ENCODE results near the gene SMTNL2. TPM values are rescaled to one million over a fixed set of nuclear protein-coding genes. Genes with fewer than 3 reads are reported as not detected.
"Not testable (repeated sequence)": the region's sequence is repeated elsewhere in the genome, so short reads cannot be mapped to it uniquely, and the experiment has no call there.

The SMTNL2 gene
- total RNA-seq, 1 donor, result not detected

DNA sequence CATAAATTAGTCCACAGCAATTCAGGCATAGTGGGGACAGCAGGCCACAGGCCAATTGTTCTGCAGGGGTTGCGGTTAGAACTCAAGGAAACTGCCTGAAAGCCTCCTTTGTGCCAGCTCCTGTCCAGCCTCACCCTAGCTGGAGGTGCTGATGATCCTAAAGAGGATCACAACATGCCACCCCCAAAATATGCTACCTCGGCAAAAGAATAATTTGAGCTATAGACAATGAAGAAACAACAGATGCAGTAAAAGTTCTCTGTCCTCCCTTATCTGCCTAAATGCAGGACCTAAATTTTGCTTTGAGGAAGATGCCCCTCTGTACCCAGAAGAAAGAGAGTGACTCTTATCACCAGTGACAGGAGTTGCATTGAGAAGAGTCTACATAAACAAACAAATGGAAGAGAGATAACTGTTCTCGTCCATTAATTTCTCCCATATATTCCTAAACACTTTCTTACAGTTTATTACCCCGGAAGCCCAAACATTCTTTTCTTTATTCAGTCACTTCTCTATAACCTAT lies 42.5 kb downstream of the SMTNL2 start:
- DNase-seq (ENCODE audit: low read depth in 2 of 3, low spot score in 2 of 3), result no peak

DNA sequence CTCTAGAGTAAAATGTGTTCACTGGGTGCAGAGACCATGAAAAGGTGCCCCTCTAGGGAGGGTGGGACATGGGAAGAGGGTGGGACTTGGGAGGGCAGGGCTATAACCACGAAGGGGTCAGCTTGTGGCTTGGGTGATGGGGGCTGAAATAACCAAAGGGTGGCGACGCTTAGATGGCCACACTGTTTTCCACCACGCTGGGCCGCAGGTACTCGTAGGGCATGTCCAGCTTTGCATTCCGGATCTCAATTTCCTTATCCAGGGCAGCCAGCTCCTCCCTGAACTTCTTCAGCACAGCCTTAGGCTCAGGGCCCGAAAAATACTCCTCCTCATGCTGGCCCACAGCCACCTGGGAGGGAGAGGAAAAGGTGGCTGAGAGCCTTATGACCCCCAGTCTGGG lies 47.1 kb downstream of the SMTNL2 start:
- DNase-seq (ENCODE audit: low read depth in 2 of 3, low spot score in 2 of 3), result no peak

GRCh38 chr17:4631836-4632580 lies 47.7 kb downstream of the SMTNL2 start:
- no peak for DNase-seq (ENCODE audit: low read depth in 2 of 3, low spot score in 2 of 3)

DNA sequence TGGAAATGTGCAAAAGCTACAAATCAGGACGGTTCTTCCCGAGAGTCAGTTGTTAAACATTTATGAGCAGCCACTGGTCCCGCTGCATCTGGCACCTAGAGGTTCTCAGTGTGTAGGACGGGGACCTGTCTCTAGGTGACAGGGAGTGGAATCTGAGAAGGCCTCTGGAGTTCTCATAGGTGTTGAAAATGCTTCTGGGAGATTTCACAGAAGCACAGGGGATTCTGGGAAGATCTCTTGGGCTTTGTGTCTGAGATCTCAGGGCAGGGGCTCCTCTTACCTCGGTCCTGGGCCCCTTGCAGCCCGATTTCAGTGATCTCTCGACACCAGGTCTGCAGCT lies 48.2 kb downstream of the SMTNL2 start:
- no peak for DNase-seq (ENCODE audit: low read depth in 2 of 3, low spot score in 2 of 3)

GRCh38 chr17:4633643-4634042 lies 49.3 kb downstream of the SMTNL2 start:
- DNase-seq (ENCODE audit: low read depth in 2 of 3, low spot score in 2 of 3), result no peak

DNA sequence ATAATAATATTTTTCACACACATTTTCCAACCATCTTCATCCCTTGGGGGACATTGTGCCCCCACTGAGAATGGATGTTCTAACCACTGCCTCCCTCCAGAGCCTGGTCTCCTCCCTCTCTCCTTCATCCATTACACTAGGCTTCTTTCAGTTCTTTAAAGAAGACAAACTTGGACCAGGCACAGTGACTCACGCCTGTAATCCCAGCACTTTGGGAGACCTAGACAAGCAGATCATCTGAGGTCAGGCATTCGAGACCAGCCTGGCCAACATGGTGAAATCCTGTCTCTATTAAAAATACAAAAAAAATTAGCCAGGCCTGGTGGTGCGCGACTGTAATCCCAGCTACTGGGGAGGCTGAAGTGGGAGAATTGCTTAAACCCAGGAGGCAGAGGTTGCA lies 50.6 kb downstream of the SMTNL2 start:
- no peak for DNase-seq (ENCODE audit: low read depth in 2 of 3, low spot score in 2 of 3)

DNA sequence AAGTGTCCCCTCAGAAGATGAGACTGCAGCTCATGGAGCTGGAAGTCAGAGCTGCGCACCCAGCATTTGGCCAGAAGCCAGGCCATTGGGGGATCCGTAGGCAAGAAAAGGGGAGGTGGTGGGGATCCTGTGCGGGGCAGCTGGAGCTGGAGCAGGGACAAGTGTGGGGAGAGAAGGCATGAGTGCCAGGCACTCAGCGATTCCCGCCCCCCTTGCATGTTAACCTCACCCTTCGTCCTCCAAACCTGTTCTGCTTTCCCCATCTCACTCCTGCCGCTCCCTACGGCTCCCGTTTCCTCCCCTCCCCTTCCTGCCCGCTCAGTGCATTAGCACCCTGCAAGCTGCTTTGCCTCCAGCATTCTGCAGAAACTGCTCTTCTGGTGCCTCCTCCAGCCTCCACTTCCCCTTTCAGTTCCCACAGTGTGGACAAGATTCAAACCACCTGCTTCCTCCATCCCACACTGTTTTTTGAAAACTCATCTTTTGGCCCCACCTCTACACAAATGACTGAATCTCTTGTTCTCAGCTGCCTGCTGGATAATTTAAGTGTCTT lies 51.6 kb downstream of the SMTNL2 start:
- DNase-seq (ENCODE audit: low read depth in 2 of 3, low spot score in 2 of 3), result peak in 2 of 3 donors; percentile 43 to 72

DNA sequence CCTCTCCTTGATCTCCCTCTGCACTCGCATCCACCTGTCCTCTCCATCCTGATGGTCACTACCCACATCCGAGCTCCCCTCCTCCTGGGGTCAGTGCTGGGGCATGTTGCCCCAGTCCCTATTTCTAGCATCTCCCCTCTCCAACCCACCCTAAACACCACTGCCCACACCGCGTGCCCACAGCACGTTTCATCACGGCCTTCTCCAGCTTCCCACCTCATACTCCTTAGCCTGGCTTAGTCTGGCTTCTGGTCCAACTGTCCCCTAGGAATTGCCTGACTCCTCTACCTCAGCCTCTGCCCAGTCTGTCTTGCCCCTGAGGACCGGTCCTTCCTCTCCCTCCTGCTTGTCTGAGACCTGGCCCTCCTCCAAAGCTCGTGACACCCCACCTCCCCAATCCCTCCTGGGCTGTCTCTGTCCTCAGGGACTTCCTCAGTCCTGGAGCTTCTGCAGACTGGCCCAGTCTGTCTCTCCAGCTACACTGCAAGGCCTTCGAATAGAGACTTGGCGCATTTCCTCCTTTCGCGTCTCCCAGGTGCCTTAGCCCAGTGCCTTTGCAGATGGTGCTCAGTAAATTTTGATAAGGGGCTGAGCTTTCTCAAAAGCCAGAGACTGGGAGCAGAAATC lies 52.3 kb downstream of the SMTNL2 start:
- no peak for DNase-seq (ENCODE audit: low read depth in 2 of 3, low spot score in 2 of 3)

GRCh38 chr17:4638766-4639165 lies 54.4 kb downstream of the SMTNL2 start:
- DNase-seq (ENCODE audit: low read depth in 2 of 3, low spot score in 2 of 3), result not testable (repeated sequence)

DNA sequence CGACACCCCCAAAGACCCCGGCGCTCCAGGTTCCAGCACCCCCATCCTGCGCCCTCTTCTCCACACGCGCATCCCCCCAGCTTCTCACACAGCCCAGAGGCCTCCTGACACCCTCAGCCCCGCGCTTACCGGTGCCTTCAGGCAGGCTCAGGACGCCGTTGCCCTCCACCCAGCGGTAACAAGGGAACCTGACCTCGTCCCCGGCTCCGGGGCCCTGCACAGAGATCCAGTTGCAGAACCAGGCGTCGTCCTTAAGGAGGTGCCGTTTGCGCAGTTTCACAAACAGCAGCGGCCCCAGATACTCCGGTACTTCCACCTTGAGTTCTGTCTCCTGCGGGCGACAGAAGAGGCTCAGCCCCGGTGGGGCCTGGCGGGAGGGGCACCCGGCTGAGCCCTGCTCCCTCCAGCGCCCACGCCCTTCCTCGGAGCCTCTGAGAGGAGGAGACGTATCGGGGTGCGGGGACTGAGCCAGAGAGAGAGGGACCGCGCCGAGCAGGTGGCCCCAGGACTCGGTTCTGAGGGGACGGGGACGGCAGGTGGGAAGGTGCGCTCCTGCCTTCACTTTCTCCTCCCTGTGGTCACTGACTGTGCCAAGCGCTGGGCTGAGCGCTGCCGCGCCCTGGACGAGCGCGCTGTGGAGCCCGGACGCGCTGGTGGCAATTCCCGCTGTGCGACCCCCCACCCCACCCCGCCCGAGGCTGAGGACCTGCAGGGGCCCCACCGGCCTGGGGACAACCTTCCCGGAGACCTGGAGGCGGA lies 55.2 kb downstream of the SMTNL2 start:
- peak in 2 of 3 donors; percentile 64 to 70 for DNase-seq (ENCODE audit: low read depth in 2 of 3, low spot score in 2 of 3)

- DNase-seq (ENCODE audit: low read depth in 2 of 3, low spot score in 2 of 3), result not testable (repeated sequence)
Observed at GRCh38 chr17:4640569-4641188, 56.4 kb downstream of the SMTNL2 start.

DNA sequence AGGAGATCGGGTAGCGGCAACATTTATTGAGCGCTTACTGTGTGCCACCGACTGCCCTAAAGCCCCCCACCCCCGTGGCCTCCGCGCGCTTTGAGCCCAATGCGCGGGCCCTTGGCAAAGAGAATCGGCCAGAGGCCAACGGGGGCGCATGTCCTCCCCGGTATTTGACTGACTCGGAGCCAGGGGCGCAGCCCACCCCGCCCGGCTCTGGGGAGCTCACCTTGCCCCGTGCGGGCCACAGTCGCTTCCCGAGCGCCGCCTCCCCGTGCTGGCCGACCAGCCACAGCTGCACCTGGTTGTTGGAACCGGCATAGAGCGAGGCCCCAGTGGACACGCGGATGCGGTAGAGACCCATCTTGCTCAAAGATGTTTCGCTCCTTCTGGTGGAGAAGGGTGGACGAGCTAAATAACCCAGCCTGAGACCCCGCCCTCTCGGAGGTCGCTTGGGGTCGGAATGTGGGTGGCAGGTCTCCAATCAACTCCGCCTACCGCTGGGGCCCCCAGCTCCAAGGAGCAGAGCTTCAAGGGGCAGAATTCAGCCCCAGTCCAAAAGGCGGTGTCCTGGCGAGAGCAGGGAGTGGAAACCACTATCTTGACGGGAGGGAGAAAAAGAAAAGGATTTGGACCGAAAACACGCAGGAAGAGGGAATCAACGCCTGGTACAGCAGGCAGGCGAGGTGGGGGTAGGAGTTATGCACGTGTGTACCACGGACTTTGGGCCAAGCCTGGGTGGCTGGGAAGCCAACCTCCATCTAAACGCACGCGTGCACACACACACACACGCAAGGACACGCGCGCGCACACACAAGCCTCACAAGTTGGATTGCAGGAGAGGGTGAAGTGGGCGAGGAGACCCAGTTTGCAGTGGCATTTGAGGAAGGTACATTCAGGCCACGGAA lies 57.2 kb downstream of the SMTNL2 start, which contains the start of gene ALOX15:
ALOX15 (minus strand) TSS at position 382 of the 899 bp plus-strand sequence; CDS start at position 355, 27 bp downstream.
- DNase-seq (ENCODE audit: low read depth in 2 of 3, low spot score in 2 of 3), result no peak

DNA sequence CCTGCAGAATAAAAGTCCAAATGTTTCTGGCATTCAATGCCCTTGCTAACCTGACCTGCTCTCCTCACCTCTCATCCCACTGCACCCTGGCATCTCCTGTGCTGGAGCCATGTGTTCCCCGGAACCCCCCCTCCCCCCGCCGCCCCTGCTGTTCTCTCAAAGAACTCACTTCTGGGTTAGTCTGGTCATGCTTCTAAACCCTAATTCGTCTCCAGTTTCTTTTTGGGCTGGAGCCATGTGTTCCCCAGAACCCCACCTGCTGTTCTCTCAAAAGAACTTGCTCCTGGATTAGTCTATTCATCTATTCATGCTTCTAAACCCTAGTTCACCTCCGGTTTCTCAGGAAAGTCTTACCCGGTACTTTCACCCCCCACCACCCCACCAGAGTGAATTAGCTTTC lies 58.0 kb downstream of the SMTNL2 start:
- DNase-seq (ENCODE audit: low read depth in 2 of 3, low spot score in 2 of 3), result no peak

DNA sequence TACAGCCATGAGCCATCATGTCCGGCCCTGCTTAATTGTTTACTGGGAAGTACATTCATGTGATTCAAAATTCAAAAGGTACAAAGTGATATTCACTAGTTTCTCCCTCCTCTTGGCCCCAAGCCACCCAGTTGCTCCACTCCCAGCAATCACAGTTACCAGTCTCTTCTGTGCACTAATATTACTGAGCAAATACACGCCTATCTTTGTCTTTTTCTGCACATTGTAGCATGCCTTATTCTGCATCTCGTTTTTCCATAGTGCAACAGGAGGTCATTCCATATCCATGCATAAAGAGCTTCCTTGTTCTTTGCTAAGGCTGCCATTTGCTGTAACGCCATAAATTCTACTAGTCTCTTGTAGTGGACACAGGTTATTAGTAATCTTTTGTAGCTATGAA lies 59.3 kb downstream of the SMTNL2 start:
- no peak for DNase-seq (ENCODE audit: low read depth in 2 of 3, low spot score in 2 of 3)

DNA sequence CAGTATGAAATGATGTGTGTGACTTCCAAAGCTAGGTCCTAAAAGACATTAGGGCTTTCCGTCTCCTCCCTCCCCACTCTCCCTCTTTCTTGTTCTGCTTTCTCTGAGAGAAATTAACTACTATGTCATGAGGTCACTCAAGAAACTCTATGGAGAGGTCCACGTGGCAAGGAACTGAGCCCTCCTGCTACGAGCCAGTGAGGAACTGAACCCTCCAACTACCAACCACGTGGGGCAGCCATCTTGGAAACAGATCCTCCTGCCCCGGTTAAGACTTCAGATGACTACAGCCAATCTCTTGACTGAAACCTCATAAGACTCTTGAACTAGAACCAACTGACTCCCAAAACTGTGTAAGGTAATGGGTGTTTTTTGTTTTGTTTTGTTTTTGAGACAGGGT lies 61.3 kb downstream of the SMTNL2 start:
- DNase-seq (ENCODE audit: low read depth in 2 of 3, low spot score in 2 of 3), result no peak

DNA sequence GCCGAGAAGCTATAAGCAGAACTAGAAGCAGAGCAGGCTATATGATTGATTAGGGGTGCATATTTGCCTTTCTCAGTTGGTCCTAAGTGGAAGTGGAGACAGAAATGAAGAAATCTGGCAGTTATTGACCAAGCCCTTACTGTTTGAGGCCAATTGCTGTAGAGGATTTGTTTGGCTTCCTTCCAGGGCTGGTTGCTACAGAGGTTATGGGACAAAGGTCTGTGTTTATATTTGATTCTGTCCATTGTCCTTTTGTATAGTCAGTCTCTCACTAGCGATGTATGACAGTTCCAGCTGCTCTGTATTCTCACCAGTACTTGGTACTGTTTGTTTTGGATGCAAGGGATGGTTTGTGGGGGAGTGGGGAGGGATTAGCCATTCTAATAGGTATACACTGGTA lies 64.4 kb downstream of the SMTNL2 start:
- DNase-seq (ENCODE audit: low read depth in 2 of 3, low spot score in 2 of 3), result no peak

DNA sequence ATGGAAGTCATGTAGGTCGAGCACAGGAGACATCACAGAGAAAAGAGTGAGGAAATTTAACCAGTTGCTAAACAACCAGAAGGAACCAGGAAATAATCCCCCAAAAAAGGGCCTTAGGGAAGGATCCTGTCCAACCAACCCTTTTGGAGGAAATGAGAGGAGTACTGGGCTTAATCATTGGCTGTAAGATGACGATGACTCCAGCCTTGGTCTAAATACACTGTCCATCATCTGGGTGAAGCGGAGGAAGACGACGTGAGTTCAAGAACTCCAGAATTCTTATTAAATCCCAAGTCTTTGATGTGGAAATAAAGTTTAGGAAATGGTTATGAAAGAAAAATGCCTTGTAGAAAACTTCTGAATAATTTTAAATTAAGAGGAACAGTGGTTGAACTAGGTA lies 68.7 kb downstream of the SMTNL2 start:
- DNase-seq (ENCODE audit: low read depth in 2 of 3, low spot score in 2 of 3), result no peak

DNA sequence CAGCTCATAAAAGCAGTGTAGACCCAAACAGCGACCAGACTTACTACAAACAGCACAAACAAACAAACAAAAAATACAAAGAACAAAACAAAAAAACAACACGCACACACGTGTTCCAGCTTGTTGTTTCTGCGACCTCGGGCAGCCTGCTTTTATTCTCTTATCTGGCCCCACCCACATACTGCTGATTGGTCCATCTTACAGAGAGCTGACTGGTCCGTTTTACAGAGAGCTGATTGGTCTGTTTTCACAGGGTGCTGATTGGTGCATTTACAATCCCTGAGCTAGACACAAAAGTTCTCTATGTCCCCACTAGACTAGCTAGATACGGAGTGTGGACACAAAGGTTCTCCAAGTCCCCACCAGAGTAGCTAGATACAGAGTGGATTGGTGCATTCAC lies 71.6 kb downstream of the SMTNL2 start:
- not testable (repeated sequence) for DNase-seq (ENCODE audit: low read depth in 2 of 3, low spot score in 2 of 3)

DNA sequence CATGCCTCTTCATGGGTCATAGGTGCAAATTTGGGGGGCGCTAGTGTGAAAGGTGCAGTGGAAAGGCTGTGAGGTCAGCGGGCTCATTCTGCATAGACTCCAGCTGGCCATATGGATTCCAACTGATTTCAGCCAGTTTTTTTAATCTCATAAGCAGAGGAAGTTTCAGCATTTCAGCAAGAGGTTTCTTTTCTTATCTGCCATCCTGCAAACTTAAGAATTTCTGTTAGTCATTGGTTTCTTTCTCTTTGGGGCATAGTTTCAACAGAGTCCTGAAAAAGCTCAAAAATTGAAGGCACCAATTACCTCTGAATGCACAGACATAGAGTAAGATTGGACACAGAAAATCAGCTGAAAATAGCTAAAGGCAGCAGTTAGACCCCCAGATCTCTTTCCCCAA lies 73.3 kb downstream of the SMTNL2 start:
- DNase-seq (ENCODE audit: low read depth in 2 of 3, low spot score in 2 of 3), result peak in 1 of 3 donors; percentile 35
